GM10266 (cell line): Measurements from ENCODE around the gene MAP6.

Source experiments
- DNase-seq: peaks from one replicate; pipeline ENCODE4 v3.0.0; 2012; ENCODE audit errors: extremely low spot score
- TF ChIP-seq, protein P1 (sequence below): IDR thresholded peaks from 2 replicates; pipeline ENCODE4 v1.5.1; 2012; ENCODE audit warnings: mild to moderate bottlenecking, low read depth; ENCODE audit not compliant: control insufficient read depth, insufficient read depth; ENCODE audit errors: missing control alignments

The MAP6 gene

DNA sequence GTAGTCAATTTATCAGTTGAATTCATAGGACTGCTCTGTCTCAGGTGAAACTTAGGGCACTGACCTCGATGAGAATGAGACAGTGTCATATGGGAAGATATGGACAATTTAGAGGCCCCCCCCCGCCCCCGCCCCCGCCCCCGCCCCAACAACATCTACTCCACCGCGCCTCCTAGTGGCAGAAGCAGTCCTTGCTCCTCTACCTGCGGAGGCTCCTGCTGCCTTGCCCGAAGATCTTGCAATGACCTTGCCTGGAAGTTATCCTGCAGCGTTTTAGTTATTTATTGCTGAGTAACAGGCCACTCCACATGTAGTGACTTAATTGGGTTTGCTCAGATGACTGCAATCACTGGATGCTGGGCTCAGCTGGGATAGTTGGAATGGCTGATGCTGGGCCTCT lies 91.6 kb downstream of the MAP6 start:
- no peak for DNase-seq
- TF ChIP-seq, protein P1, sequence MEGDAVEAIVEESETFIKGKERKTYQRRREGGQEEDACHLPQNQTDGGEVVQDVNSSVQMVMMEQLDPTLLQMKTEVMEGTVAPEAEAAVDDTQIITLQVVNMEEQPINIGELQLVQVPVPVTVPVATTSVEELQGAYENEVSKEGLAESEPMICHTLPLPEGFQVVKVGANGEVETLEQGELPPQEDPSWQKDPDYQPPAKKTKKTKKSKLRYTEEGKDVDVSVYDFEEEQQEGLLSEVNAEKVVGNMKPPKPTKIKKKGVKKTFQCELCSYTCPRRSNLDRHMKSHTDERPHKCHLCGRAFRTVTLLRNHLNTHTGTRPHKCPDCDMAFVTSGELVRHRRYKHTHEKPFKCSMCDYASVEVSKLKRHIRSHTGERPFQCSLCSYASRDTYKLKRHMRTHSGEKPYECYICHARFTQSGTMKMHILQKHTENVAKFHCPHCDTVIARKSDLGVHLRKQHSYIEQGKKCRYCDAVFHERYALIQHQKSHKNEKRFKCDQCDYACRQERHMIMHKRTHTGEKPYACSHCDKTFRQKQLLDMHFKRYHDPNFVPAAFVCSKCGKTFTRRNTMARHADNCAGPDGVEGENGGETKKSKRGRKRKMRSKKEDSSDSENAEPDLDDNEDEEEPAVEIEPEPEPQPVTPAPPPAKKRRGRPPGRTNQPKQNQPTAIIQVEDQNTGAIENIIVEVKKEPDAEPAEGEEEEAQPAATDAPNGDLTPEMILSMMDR = peak; percentile 39

DNA sequence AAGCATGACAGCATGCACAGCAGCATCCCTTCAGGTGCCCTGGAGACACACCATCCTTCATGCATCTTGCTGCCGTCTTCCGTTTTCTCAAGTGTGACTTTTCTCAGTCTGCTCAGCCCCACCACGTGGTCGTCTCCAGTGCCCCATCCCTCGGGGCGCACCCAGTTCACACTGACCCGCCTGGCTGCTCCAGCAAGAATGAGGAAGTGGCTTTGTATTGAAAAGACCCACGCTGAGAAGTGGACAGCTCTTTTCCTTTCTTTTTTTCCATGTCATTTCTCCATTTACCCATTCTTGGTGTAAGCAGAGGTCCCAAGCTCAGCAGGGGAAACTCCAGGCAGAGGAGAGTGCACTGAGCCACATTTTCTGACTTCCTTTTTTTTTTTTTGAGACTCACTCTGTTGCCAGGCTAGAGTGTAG lies 92.3 kb downstream of the MAP6 start:
- DNase-seq = peak; percentile 58
- TF ChIP-seq, protein P1 = no peak

DNA sequence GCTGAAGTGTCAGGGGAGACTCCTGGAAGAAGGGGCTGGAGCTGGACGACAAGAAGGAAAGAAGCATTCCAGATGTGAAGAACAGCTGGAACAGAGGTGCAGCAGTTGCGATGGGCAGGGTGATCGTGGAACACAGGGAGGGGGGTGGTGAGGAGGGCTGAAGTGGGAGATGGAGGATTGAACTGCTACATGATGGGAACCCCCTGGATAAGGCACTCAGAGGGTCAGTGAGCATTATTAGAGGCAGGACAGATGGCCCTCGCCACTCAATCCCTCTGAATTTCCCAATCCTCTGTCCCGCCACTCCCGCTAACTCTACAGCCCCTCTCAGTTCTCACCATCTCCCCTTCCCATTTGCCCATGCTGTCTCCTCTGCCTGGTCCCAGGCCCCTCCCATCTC lies 92.8 kb downstream of the MAP6 start:
- TF ChIP-seq, protein P1 = no peak
- no peak for DNase-seq

DNA sequence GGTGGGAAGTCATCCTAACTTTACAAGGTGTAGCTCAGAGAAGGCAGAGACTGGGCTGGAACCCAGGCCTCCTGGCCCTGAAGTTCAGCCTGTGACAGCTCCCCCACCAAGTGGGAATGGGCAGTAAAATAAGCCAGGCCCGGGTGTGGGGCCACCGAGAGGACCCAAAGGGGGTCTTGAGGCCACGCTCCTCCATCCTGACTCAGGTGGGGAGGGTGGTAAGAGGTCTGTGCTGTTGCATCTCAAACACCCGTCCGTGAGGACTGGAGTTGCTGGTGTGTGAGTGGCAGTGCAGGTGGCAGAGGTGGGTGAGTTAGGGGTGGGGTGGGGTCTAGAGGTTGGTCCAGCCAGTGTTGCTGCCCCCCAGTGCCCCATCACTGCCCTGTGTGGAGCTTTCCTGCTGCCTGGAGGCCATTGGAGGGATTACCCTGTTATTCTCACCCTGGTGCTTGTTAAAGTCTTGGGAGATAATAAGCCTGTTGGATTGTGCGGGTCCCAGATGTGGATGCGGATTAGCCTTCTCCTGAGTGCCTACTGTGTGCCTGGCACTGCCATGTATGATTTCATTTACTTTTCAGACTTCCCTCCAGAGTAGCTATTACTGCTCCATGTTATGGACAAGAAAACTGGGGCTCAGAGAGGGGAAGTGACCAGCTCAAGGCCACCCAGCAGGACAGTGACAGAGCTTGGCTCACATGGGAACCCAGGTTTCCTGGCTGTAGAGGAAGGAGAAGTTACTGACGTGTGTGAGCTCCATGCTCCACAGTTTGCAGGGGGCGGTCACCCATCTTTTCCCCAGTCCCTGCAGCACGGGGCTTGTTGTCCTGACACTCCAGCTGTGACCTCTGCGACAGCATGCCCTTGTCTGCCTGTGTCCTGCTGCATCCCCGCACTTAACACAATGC lies 93.9 kb downstream of the MAP6 start:
- no peak for DNase-seq
- TF ChIP-seq, protein P1 = no peak

DNA sequence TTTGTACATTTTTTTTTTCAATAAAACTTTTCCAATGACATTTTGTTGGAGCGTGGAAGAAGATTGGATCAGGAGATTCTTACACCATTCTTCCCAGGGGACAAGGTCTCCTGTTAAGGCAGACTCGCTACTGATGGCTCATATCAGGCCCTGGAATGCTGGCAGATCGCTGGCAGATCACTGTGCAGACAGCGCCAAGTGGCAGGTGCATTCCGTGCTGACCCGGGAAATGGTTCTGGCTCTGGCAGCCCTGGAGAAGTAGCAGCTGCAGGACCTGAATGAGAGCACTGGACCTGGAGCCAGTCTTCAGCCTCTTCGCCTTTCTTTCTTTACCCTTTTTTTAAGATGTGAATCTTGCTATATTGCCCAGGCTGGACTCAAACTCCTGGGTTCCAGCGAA lies 96.1 kb downstream of the MAP6 start:
- TF ChIP-seq, protein P1 = no peak

DNA sequence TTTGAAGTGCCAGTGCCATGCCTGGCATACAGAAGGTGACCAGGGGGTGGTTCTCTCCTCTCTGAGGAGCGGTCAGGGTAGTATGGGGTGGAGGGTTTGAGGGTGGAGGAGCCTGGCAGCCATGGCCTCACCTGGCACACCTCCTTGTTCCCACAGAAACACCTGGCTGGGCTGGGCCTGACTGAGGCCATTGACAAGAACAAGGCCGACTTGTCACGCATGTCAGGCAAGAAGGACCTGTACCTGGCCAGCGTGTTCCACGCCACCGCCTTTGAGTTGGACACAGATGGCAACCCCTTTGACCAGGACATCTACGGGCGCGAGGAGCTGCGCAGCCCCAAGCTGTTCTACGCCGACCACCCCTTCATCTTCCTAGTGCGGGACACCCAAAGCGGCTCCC lies 97.2 kb downstream of the MAP6 start:
- DNase-seq = no peak
- TF ChIP-seq, protein P1 = no peak

More for the DNA sequence above, 96.1 kb downstream of the MAP6 start:
- no peak for DNase-seq

DNA sequence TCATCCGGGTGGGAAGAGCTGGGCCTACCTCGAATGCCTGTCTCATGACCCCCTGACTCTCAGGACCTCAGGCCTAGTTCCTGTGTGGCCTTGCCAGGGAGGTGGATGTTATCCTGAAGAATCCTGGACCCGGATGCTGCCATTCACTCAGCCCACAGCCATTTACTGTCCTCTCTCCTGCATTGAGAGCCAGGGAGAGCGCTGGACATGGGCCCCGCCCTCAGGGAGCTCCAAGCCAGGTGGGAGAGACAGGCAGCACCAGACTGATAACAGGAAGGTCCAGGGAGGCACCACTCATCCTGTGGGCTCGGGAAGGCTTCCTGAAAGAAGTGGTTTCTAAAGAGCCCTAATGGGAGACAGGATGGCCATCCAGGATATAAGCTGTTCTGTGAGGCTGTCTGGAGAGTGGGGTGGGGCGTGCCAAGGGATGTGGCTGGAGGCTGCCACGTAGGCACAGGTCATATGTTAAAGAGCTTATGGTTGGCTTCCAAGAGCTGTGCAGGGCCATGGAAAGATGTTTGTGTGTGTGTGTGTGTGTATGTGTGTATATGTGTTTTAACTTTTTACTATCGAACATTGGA lies 98.2 kb downstream of the MAP6 start:
- TF ChIP-seq, protein P1 = no peak
- no peak for DNase-seq
